ENCODE data around the gene CRIM1. TPM values are rescaled to one million over a fixed set of nuclear protein-coding genes. Genes with fewer than 3 reads are reported as not detected.

The CRIM1 gene
- total RNA-seq, 1 experiment from 2014 or later, result 27.6 TPM

DNA sequence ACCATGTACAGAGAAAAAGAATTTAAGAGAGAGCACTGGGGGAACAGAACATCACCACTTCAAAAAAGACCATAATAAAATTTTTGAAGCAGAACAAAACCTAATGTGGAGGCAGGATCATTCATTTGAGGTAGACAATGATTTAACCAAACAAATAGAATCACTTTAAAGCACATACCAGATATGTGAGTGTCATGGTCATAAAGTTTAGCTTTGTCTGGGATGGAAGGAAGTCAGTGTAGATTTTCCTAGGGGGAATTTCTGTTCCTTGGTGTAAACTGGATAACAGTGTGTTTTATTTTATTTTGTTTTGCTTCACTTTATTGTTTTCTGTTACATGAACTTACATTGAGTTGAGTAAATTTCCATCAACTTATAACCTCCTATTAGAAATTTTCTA lies 120.8 kb downstream of the CRIM1 start:
- Histone ChIP-seq H3T11ph (ENCODE audit: low read length) (no peak overlapping the region), H4K91ac (ENCODE audit: insufficient read length, low read depth, low read length) (no peak overlapping the region), H4K20me1 (ENCODE audit: control insufficient read depth, insufficient read depth, insufficient read length) (no peaks in the 10 kb centered on the region), H2BK20ac (ENCODE audit: low read depth, low read length, poor library complexity, severe bottlenecking) (no peak overlapping the region), H3K4ac (ENCODE audit: low read depth, low read length) (no peak overlapping the region), H3K56ac (ENCODE audit: insufficient read length, low read depth, low read length) (no peak overlapping the region), H4K8ac (replicated peaks; ENCODE audit: insufficient read length, low read depth, low read length) (no peak overlapping the region), H2BK15ac (ENCODE audit: low read depth, low read length) (no peak overlapping the region), H3K27me3 (ENCODE audit: insufficient read depth, low read length) (no peaks in the 10 kb centered on the region), H2BK12ac (ENCODE audit: insufficient read length, low read depth, low read length) (no peak overlapping the region), H4K5ac (ENCODE audit: insufficient read length, low read depth, low read length) (no peak overlapping the region), H3K4me1 (ENCODE audit: insufficient read depth, low read length) (no peaks in the 10 kb centered on the region), H3K23ac (ENCODE audit: insufficient read length, low read depth, low read length) (no peak overlapping the region), H3K9me3 (ENCODE audit: control insufficient read depth, low read depth, low read length) (peaks cover 10% of the 10 kb centered on the region), H3K23me2 (ENCODE audit: insufficient read length, low read depth, low read length, poor library complexity, severe bottlenecking) (no peaks in the 10 kb centered on the region), H3K9ac (ENCODE audit: extremely low read depth, insufficient read length, low read length) (no peak overlapping the region), H3K27ac (ENCODE audit: insufficient read length, low read depth, low read length) (no peak overlapping the region), H2BK5ac (ENCODE audit: insufficient read length, low read length) (no peak overlapping the region), H3K79me2 (ENCODE audit: insufficient read depth, low read length) (no peaks in the 10 kb centered on the region), H3K14ac (ENCODE audit: insufficient read depth, low read length) (no peak overlapping the region), H2AFZ (ENCODE audit: low read length) (no peak overlapping the region), H3K18ac (ENCODE audit: insufficient read length, low read depth, low read length) (no peak overlapping the region), H2AK5ac (ENCODE audit: insufficient read length, low read length) (no peak overlapping the region), H3K4me2 (ENCODE audit: insufficient read depth, insufficient read length, low read length) (no peak overlapping the region), H3K79me1 (ENCODE audit: insufficient read depth, low read depth, low read length, poor library complexity, severe bottlenecking) (no peaks in the 10 kb centered on the region), H2BK120ac (ENCODE audit: low read depth, low read length, poor library complexity, severe bottlenecking) (no peak overlapping the region)
- Mint-ChIP-seq H3K27me3 (ENCODE audit: low read depth) (no peaks in the 10 kb centered on the region), H3K4me1 (peaks cover 2 to 7% of the 10 kb centered on the region in 2 experiments; a peak in 1 of 4 replicates), H3K27ac (no peak overlapping the region), H3K36me3 (ENCODE audit: insufficient read depth in 1 of 3, low read depth in 3 of 3) (peaks cover 61 to 86% (median 86%) of the 10 kb centered on the region in 3 experiments), H3K9me3 (peaks cover 14 to 24% of the 10 kb centered on the region in 2 experiments), H3K4me3 (no peak overlapping the region)
- DNase-seq, result no peak
- TF ChIP-seq, protein P1, sequence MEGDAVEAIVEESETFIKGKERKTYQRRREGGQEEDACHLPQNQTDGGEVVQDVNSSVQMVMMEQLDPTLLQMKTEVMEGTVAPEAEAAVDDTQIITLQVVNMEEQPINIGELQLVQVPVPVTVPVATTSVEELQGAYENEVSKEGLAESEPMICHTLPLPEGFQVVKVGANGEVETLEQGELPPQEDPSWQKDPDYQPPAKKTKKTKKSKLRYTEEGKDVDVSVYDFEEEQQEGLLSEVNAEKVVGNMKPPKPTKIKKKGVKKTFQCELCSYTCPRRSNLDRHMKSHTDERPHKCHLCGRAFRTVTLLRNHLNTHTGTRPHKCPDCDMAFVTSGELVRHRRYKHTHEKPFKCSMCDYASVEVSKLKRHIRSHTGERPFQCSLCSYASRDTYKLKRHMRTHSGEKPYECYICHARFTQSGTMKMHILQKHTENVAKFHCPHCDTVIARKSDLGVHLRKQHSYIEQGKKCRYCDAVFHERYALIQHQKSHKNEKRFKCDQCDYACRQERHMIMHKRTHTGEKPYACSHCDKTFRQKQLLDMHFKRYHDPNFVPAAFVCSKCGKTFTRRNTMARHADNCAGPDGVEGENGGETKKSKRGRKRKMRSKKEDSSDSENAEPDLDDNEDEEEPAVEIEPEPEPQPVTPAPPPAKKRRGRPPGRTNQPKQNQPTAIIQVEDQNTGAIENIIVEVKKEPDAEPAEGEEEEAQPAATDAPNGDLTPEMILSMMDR (conservative IDR thresholded peaks at IDR 0.05), result no peak
